Glutamatergic neuron (in vitro differentiated cells): ENCODE measurements around the gene GORASP1. TPM values are rescaled to one million over a fixed set of nuclear protein-coding genes. Genes with fewer than 3 reads are reported as not detected.

ENCODE experiments used
- DNase-seq: peaks from one replicate; pipeline ENCODE4 v3.0.0; 2022
- H3K27ac Mint-ChIP-seq: one replicate; pipeline ENCODE4 v1.8.0; 2020; ENCODE audit warnings: mild to moderate bottlenecking, mixed read lengths, inconsistent platforms; ENCODE audit not compliant: unreplicated experiment
- H3K27me3 Mint-ChIP-seq: one replicate; pipeline ENCODE4 v1.8.0; 2020; ENCODE audit warnings: mild to moderate bottlenecking, moderate library complexity, mixed read lengths, inconsistent platforms; ENCODE audit not compliant: unreplicated experiment
- H3K36me3 Mint-ChIP-seq: one replicate; pipeline ENCODE4 v1.8.0; 2020; ENCODE audit warnings: mild to moderate bottlenecking, mixed read lengths, inconsistent platforms; ENCODE audit not compliant: unreplicated experiment
- H3K4me1 Mint-ChIP-seq: one replicate; pipeline ENCODE4 v1.8.0; 2020; ENCODE audit warnings: mild to moderate bottlenecking, low read depth, mixed read lengths, inconsistent platforms; ENCODE audit not compliant: unreplicated experiment
- H3K4me3 Mint-ChIP-seq: one replicate; pipeline ENCODE4 v1.8.0; 2020; ENCODE audit warnings: mild to moderate bottlenecking, mixed read lengths, inconsistent platforms; ENCODE audit not compliant: unreplicated experiment
- H3K9me3 Mint-ChIP-seq: one replicate; pipeline ENCODE4 v1.8.0; 2020; ENCODE audit warnings: mild to moderate bottlenecking, moderate library complexity, mixed read lengths, inconsistent platforms; ENCODE audit not compliant: unreplicated experiment
- total RNA-seq: library from RNA; stranded (reverse); fragmentation: NEBNext Ultra II Directional; extraction: Animal tissue kit (Norgen Biotek cat#: 25700); gene quantifications from one replicate; pipeline ENCODE4 v1.2.1, GENCODE V29; 2021; ENCODE audit not compliant: unreplicated experiment
- TF ChIP-seq, protein P1 (sequence below): fragments of 200-600 bp; sonication (generic); IDR thresholded peaks from one replicate; pipeline ENCODE4 v1.5.0; 2021; ENCODE audit not compliant: partially characterized antibody, unreplicated experiment

Gene GORASP1
- total RNA-seq, 1 donor from 2014 or later, result 44.6 TPM

DNA sequence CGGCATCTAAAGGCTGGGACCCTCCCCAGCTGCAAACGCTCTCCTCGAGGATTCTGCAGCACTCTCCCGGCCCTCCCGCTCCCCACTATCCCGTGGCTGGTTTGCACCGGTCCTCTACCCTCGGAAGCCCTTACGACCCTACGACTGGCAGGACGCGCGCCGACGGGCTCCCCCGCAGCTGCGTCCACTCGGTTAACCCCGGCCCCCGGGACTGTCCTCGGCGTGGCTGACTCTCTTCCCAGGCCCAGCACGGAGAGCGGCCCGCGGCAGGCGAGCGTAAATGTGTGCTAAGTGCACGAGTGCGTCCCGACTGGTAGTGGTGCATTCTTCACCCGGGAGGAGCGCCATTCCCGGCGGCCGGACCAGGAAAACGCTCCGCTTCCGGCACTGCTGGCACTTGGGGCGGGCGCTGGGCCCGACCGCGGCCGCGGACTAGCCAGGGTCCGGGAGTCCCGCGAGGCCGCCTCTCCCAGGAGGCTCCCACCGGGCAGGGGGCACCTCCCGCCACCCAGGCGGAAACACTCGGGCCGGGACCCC is 508 bp downstream of the GORASP1 start:
- Mint-ChIP-seq H3K4me1 (peaks cover 22% of the 10 kb centered on the region), H3K4me3 (peak overlapping the region; percentile 98), H3K9me3 (peaks cover 13% of the 10 kb centered on the region), H3K27me3 (peaks cover 5% of the 10 kb centered on the region), H3K27ac (no peak overlapping the region), H3K36me3 (no peaks in the 10 kb centered on the region)
- DNase-seq, result peak; percentile 65
- TF ChIP-seq, protein P1, sequence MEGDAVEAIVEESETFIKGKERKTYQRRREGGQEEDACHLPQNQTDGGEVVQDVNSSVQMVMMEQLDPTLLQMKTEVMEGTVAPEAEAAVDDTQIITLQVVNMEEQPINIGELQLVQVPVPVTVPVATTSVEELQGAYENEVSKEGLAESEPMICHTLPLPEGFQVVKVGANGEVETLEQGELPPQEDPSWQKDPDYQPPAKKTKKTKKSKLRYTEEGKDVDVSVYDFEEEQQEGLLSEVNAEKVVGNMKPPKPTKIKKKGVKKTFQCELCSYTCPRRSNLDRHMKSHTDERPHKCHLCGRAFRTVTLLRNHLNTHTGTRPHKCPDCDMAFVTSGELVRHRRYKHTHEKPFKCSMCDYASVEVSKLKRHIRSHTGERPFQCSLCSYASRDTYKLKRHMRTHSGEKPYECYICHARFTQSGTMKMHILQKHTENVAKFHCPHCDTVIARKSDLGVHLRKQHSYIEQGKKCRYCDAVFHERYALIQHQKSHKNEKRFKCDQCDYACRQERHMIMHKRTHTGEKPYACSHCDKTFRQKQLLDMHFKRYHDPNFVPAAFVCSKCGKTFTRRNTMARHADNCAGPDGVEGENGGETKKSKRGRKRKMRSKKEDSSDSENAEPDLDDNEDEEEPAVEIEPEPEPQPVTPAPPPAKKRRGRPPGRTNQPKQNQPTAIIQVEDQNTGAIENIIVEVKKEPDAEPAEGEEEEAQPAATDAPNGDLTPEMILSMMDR, result no peak

DNA sequence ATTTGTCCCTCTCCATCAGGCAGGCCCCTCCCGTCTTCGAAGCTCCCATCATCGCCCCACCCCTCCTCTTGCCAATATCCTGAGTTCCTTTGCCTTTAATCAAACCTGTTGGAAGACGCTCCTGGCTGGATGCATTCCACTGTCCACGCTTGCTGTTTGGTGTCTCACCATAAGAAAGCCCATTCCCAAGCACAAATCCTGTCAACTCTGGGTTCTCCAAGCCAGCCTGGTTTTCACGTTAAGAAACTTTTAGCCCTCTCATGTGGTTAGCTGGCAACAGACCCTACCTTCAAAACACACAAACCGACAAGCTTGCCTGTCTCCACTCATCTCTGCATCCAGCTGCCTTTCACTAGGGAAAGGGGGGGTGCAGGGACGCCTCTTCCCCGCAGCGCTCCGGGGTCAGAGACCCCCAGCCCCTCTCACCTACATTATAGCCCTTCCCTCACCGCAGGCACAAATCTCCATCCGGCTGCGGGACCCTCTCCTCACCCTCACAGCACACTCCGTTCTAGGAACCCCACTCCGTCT is 1.1 kb downstream of the GORASP1 start:
- H3K27me3 Mint-ChIP-seq, result peaks cover 5% of the 10 kb centered on the region
- DNase-seq, result no peak
- peak overlapping the region; percentile 98 for H3K4me3 Mint-ChIP-seq
- no peaks in the 10 kb centered on the region for H3K36me3 Mint-ChIP-seq
- H3K27ac Mint-ChIP-seq, result no peak overlapping the region
- peaks cover 13% of the 10 kb centered on the region for H3K9me3 Mint-ChIP-seq
- H3K4me1 Mint-ChIP-seq, result peaks cover 22% of the 10 kb centered on the region
- TF ChIP-seq, protein P1, result no peak

DNA sequence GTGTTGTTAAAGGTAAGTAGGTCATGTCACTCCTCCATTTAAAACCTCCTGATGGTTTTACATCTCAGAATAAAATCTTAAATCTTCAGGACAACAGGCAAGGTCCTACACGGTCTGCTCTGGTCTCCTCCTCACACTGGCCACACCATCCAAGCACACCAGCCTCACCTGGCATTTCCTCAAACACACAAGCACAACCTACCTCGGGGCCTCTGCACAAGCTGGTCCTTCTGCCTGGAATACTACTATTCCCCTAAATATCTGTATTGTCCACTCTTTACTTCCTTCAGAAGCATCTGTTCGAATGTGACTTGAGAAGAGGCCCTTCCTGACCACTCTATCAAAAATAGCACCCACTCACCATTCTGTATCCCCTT is 1.8 kb downstream of the GORASP1 start:
- TF ChIP-seq, protein P1, result no peak
- H3K4me1 Mint-ChIP-seq, result peaks cover 22% of the 10 kb centered on the region
- peak overlapping the region; percentile 2 for H3K27ac Mint-ChIP-seq
- no peak for DNase-seq
- no peaks in the 10 kb centered on the region for H3K36me3 Mint-ChIP-seq
- peaks cover 5% of the 10 kb centered on the region for H3K27me3 Mint-ChIP-seq
- H3K9me3 Mint-ChIP-seq, result peaks cover 13% of the 10 kb centered on the region
- H3K4me3 Mint-ChIP-seq, result peak overlapping the region; percentile 98

DNA sequence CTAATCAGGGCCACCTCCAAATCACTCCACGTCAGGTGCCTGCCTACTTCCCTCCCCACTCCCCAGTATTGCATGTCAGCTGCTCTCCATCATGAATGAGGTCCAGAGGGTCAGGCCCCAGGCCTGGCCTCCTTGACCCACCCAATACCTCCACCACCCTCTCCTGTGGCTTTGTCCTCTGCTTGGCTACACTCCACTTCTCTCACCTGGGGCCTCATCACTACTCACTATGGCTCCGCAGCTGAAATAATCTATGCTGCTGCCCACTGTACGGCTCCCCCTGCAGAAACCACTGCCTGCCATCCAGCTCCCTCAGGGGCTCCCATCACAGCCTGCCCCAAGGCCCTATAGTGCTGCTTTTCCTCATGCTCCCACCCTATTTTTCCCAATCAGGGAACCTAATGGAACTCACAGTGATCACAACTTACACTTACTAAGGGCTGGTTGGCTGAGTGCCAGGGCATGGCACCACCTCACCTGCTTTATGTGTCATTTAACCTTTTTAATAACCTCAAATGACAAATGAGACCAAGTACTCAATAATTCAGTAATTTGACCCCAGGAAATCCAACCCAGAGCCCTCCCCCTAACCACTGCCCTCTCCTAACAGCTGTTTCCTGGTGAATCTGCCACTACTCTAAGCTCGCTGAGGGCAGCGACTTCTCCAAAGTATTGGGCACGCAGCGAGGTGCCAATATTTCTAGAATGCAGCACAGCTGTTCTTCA is 2.3 kb downstream of the GORASP1 start:
- H3K4me1 Mint-ChIP-seq, result peaks cover 22% of the 10 kb centered on the region
- peak overlapping the region; percentile 66 for H3K27ac Mint-ChIP-seq
- H3K27me3 Mint-ChIP-seq, result peaks cover 4% of the 10 kb centered on the region
- H3K36me3 Mint-ChIP-seq, result no peaks in the 10 kb centered on the region
- DNase-seq, result no peak
- H3K4me3 Mint-ChIP-seq, result peak overlapping the region; percentile 98
- TF ChIP-seq, protein P1, result no peak
- H3K9me3 Mint-ChIP-seq, result peaks cover 13% of the 10 kb centered on the region
